ENCODE measurements around the gene ZNF775.

The ZNF775 gene

DNA sequence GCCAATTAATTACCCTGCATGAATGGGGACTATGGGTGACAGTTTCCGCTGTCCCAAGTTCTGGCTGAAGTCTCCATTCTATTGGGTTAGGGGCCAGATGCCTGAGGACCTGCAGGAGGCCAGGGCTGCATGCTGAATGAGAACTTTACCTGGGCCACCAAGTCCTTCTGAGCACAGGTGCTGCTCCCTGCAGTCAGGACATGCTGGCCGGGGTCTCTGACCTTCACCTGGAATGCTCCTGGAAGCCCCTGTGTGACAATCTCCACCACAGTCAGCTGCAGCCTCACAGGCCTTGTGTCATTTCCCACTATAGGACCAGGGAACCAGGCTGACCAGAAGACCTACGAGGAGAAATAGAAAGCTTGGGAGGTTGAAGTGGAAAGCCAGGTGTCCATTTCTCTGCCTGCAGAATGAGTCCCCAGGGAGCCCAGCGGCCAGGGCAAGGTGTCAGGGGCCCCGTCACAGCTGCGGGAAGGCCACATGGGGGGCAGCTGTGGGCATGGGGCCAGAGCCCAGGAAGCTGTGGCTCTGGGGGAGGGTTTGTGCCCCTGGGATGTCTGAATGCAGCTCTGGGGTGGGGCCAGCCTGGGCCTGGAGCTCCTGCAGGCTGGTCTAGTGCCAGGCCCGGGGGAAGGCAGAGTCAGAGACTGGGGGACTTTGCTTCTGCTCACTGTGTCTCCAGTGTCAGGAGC lies 65.7 kb downstream of the ZNF775 start:
- DNase-seq, result no peak

DNA sequence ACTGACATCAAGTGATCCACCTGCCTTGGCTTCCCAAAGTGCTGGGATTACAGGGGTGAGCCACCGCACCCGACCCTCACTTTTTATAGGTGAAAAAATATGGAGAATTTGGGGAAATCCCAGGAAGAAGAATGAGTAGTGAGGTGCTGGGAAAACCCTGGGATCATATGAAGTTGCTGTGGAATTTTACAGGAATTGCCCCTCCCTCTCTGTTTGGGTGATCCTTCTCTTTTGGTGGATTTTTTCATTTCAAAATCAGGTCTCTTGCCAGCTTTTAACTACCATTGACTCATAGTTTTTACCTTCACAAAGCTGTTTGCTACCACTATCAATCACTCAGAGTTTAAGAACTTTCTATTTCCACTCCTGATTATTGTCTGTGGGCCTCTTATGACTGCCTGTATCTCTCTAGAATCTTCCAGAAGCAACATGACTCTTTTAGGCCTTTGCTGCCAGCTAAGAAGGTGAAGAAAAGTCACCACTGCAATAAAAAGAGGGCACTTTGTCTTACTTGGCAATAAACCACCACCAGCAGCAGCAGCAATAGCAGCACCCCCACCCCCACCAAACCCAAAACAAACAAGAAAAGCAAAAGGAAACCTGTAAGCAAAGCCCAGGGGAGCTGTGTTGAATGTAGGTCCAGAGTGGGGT lies 67.3 kb downstream of the ZNF775 start:
- no peak for DNase-seq

Measured in GDM1 (cell line).